Fibroblast of peridontal ligament (primary cell): ENCODE measurements around the gene TBL1XR1.

Experiments used
- DNase-seq: peaks from one replicate; pipeline ENCODE4 v3.0.0-alpha.2; 2010; ENCODE audit errors: extremely low read depth

The TBL1XR1 gene

GRCh38 chr3:177197041-177197726 lies at the start of gene TBL1XR1:
Gene TBL1XR1, minus strand, starts transcription at chr3:177197482. Its CDS starts 132,505 bp downstream, at chr3:177064977.
- DNase-seq = peak; percentile 94

GRCh38 chr3:177245250-177245649 lies 48.0 kb upstream of the TBL1XR1 start:
- DNase-seq = no peak

DNA sequence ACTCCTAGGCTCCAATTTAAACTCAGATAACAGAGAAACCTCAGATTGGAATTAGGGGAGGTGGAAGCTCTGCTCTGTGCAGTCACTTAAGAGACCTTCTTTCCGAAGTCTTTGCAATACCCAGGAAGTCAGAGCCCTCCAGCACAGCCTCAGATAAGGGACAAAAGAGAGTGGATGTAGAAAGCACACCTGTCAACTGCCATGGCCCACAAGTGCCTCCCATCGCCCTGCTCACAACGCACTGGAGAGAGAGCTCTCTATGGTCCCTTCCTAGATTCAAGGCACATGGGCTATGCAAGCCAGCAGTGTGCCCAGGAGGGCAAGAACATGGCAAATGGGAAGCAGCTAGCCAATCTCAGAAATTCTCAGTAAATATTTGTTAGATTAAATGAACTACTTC lies 47.3 kb upstream of the TBL1XR1 start:
- DNase-seq = no peak

DNA sequence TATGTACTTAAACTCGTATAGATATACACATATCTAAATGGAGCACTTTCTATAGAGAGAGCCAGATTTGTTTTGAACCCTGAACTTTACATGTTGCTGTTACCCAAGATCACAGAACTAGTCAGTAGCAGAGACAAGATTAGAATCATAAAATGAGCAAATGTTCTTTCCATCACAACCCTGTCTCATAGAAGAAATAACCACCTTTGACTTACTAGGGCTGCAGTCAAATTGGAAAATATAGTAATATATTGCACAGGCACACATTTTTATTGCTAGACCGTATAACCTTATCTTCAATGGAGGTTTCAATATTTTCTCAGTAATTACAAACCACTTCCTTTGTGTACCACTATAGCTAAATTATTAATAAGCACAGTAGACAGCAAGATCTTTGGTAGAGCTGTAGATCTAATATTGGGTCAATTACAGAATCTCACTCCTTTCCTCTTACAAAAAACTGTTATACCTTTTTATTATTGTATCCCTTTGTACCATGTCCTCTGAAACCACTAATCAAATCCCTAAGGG lies 41.5 kb upstream of the TBL1XR1 start:
- no peak for DNase-seq

- DNase-seq = no peak
These were observed 39.9 kb upstream of the TBL1XR1 start for GRCh38 chr3:177237206-177237605.

DNA sequence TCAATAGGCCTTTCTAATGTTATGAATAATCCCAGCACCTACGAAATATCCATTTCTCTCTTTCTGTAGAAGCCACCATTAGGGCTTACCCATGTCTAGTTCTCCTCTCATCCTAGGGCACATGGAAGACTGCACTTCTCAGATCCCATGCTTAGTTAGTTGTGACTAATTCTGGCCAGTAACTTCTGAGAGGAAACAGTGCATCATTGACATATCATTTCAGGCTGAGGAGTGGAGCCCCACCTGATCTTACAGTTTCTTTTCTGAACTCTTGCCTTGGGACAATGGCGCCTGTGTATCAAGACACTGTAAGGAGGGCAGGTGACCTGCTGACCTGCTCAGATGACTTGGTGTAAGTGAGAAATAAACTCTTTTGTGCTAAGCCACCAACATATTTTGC lies 39.4 kb upstream of the TBL1XR1 start:
- DNase-seq = no peak

GRCh38 chr3:177234121-177234520 lies 36.8 kb upstream of the TBL1XR1 start:
- DNase-seq = no peak

DNA sequence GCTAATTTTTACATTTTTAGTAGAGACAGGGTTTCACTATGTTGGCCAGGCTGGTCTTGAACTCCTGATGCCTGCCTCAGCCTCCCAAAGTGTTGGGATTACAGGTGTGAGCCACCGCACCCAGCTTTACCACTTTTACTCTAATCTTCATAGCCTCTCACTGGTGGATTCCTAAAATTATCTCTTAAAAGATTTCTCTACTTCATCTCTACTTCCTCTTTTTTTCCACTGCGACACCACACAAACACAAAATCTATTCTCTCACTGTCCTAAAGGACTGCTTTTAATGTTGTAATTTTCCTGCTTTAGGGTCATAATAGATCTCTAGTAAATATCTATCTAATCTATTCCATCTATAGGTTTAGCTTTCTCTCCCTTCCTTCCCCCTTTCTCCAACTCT lies 34.0 kb upstream of the TBL1XR1 start:
- no peak for DNase-seq

DNA sequence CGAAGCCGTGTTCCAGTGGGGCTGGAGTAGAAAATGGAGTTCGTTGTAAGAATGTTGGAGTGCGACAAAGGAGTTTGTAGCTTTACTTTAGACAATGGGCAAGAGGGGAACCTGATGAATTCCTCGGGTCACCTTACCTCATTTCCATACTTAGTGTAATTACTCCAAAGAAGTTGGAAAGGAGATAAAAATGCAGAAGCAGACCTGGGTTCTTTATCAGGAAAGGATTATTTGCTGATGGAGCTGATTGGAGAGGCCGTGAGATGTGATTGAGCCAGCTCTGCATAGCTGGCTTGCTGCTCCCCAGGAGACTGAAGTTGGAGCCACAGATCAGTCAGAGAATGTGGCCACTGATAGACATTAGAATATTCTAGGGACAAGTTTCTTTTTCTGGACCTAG lies 33.4 kb upstream of the TBL1XR1 start:
- no peak for DNase-seq

- peak; percentile 22 for DNase-seq
These were observed 32.5 kb upstream of the TBL1XR1 start for GRCh38 chr3:177229791-177230190.

- DNase-seq = no peak
These were observed 31.4 kb upstream of the TBL1XR1 start for GRCh38 chr3:177228601-177229190.

DNA sequence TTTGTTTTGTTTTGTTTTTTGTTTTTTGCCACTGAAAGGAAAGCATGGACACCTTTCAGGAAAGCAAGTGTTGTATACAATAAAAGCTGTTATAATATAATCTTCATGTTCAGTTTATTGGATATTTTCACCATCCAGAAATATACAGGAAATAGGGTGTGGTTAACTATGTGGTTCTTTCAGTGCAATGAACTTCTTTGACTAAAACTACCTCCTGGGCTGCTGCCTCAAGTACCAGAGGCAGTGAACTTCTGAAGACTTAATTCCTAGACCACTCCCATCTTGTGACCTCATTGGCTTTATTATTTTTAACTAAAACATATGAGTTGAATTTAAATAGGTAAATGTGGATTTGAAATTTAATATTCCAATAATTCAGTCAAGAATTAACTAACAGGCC lies 27.1 kb upstream of the TBL1XR1 start:
- no peak for DNase-seq

GRCh38 chr3:177221744-177222143 lies 24.5 kb upstream of the TBL1XR1 start:
- DNase-seq = no peak

DNA sequence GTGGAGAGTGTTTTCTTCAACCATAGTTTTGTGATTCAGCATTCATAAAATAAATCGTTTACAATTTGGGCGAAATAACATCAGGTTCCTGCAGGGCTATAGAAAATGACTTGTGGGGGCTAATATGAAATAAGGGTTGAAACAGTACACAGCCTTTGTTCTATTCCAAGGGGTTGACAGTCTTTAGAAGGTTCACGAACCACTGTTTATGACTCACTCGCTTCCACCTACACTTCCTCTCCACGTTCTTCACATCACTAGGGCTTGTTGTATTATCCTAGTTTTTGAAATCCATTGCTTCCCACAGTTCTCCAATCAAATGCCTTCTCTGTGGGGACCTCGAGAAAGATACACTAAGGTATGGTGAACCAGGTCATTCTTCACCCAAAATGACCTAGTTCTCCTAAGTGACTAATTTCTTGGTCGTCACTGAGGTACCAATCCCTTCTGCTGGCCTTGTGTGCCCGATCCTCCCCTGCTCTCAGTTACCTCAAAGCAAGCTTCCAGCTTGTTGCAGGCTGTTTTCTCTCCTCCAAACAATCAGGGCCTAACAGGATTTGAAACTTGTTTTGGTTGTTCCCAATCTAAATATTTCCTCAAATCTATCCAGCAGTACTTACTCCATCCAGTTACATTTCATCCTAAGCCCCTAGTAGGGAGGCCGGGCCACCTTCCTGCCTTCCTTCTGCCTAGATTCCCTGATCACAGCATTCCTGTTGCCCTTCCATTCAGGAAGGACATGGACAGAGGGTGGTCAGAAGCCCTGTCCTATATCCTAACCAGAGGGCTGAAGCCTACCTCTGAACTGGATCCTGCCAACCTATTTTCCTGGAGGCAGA lies 23.1 kb upstream of the TBL1XR1 start:
- DNase-seq = no peak

- no peak for DNase-seq
These were observed 16.7 kb upstream of the TBL1XR1 start for GRCh38 chr3:177213801-177214535.

DNA sequence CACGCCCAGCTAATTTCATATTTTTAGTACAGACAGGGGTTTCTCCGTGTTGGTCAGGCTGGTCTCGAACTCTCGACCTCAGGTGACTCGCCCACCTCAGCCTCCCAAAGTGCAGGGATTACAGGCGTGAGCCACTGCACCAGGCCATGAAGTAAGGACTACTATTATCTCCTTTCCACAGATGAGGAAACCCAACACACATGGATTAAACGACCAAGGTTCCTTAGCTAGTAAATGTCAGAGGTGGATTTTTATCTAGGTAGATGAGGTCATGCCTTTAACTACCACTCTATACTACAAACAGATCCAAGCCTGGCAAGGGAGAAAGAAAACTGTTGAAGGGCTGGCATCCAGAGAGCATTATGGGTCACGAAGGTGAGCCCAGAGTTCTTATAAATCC lies 15.5 kb upstream of the TBL1XR1 start:
- no peak for DNase-seq

GRCh38 chr3:177212278-177212610 lies 15.0 kb upstream of the TBL1XR1 start:
- no peak for DNase-seq

GRCh38 chr3:177211503-177212277 lies 14.4 kb upstream of the TBL1XR1 start:
- DNase-seq = no peak

GRCh38 chr3:177210744-177211502 lies 13.6 kb upstream of the TBL1XR1 start:
- no peak for DNase-seq

DNA sequence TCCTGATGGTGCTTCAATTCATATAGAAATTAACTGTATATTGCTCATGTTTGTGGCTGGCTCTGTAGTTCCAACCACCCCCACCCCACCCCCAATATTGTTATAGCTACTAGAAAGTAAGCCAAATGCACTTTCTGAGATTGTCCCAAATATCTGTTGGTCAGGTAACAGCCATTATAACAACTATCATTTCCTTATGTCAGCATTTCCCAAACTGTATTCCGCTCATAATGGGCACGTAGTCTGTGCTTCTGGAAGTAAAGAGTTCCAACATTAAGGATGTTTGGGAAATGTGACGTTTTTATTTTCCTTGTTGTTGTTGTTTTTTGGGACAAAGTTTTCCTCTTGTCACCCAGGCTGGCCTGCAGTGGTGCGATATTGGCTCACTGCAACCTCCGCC lies 12.2 kb upstream of the TBL1XR1 start:
- DNase-seq = no peak

GRCh38 chr3:177208781-177209180 lies 11.5 kb upstream of the TBL1XR1 start:
- no peak for DNase-seq
